ENCODE data around the gene ENO1.

GRCh38 chr1:8875216-8875861 is 3.1 kb downstream of the ENO1 start:
- no peak for TF ChIP-seq CTCF (IDR thresholded peaks at IDR 0.05)
- no peak for TF ChIP-seq EP300 (IDR thresholded peaks at IDR 0.05)

All from stomach (tissue), 4 donors.